SU-DHL-6 (cell line): Measurements from ENCODE around the gene PPIP5K2.
"Not testable (repeated sequence)": the region's sequence is repeated elsewhere in the genome, so short reads cannot be mapped to it uniquely, and the experiment has no call there.

Experiments used
- EZH2phosphoT487 ChIP-seq: fragments of 200-600 bp; sonication (generic), shearing (Covaris generic); conservative IDR thresholded peaks from 2 replicates; pipeline ENCODE4 v1.6.1; 2018; ENCODE audit warnings: mild to moderate bottlenecking, antibody characterized with exemption, low read length, moderate library complexity, mixed read lengths
- TF ChIP-seq, protein P1 (sequence below): fragments of 200-600 bp; sonication (generic); IDR thresholded peaks from one replicate; pipeline ENCODE4 v1.5.1; 2017; ENCODE audit warnings: antibody characterized with exemption, mild to moderate bottlenecking, low read length, moderate library complexity; ENCODE audit not compliant: insufficient read depth, poor library complexity, severe bottlenecking

DNA sequence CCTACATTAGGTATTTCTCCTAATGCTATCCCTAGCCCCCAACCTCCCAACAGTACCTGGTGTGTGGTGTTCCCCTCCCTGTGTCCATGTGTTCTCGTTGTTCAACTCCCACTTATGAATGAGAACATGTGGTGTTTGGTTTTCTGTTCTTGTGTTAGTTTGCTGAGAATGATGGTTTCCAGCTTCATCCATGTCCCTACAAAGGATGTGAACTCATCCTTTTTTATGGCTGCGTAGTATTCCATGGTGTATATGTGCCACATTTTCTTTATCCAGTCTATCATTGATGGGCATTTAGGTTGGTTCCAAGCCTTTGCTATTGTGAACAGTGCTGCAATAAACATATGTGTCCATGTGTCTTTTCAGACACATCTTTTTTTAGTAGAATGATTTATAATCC lies 99.0 kb downstream of the PPIP5K2 start:
- TF ChIP-seq, protein P1, sequence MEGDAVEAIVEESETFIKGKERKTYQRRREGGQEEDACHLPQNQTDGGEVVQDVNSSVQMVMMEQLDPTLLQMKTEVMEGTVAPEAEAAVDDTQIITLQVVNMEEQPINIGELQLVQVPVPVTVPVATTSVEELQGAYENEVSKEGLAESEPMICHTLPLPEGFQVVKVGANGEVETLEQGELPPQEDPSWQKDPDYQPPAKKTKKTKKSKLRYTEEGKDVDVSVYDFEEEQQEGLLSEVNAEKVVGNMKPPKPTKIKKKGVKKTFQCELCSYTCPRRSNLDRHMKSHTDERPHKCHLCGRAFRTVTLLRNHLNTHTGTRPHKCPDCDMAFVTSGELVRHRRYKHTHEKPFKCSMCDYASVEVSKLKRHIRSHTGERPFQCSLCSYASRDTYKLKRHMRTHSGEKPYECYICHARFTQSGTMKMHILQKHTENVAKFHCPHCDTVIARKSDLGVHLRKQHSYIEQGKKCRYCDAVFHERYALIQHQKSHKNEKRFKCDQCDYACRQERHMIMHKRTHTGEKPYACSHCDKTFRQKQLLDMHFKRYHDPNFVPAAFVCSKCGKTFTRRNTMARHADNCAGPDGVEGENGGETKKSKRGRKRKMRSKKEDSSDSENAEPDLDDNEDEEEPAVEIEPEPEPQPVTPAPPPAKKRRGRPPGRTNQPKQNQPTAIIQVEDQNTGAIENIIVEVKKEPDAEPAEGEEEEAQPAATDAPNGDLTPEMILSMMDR, result not testable (repeated sequence)
- not testable (repeated sequence) for TF ChIP-seq EZH2phosphoT487
